HCT116 (cell line): ENCODE data around the gene MAL. TPM values are rescaled to one million over a fixed set of nuclear protein-coding genes. Genes with fewer than 3 reads are reported as not detected.

Experiments
- ATAC-seq: fragments of 200-7000 bp; cut with Tn5 transposase; 2 replicates; pipeline ENCODE4 v1.9.1; 2020; ENCODE audit warnings: mild to moderate bottlenecking, moderate library complexity
- BruUV-seq: library from RNA; stranded (reverse); fragments of 400-500 nt; replicated peaks from 2 replicates; lab custom pipeline; 2021; lab: Mats Ljungman, UMichigan
- CTCF ChIA-PET: fragments of 300-600 bp; sonication (Branson Sonifier 250); formaldehyde crosslinking; loops from one replicate; lab custom pipeline; 2021; ENCODE audit warnings: antibody characterized with exemption; lab: Charles Lee
- POLR2A ChIA-PET: fragments of 300-600, 350-600 bp; sonication (Branson Sonifier 250); formaldehyde crosslinking; loops from one replicate; lab custom pipeline; 2021; ENCODE audit warnings: antibody characterized with exemption; lab: Charles Lee
- RAD21 ChIA-PET, 2 experiments: fragments of 300-600 bp; sonication (Branson Sonifier 250); formaldehyde crosslinking; loops; one replicate each; lab custom pipeline; 2023; ENCODE audit warnings: low total read pairs in 2 of 2; ENCODE audit not compliant: uncharacterized antibody in 2 of 2, unreplicated experiment in 2 of 2, low non-redundant PET in 1 of 2; lab: Charles Lee
- DNase-seq: peaks from one replicate; pipeline ENCODE4 v3.0.0-alpha.2; 2010; ENCODE audit warnings: low read depth, low spot score
- H2AFZ ChIP-seq: fragments of 200-600 bp; shearing (Covaris generic), sonication (generic); 2 replicates; pipeline ENCODE4 v1.6.1; 2017; ENCODE audit warnings: low read depth, mixed run types, mixed read lengths, antibody characterized with exemption, low read length; ENCODE audit not compliant: poor library complexity, severe bottlenecking
- H3K27ac ChIP-seq: 2 replicates; pipeline ENCODE4 v1.5.1; 2012; ENCODE audit warnings: low read depth, low read length
- H3K27me3 ChIP-seq: fragments of 200-600 bp; sonication (generic); 2 replicates; pipeline ENCODE4 v1.6.1; 2016; ENCODE audit warnings: mixed run types, low read length, mixed read lengths; ENCODE audit not compliant: insufficient read depth
- H3K36me3 ChIP-seq, 2 experiments: fragments of 200-500 bp in 1 of 2; fragments of 200-600 bp in 1 of 2; sonication (Bioruptor generic) in 1 of 2; sonication (generic) in 1 of 2; 2 replicates each; pipeline versions ENCODE4 v1.5.1 to v1.6.1; 2014 to 2016; ENCODE audit warnings: low read length in 2 of 2, inconsistent platforms in 1 of 2, mixed read lengths in 1 of 2, mixed run types in 1 of 2; ENCODE audit not compliant: insufficient read depth in 2 of 2, control insufficient read depth in 1 of 2
- H3K4me1 ChIP-seq, 2 experiments: fragments of 200-600 bp in 1 of 2; sonication (generic) in 1 of 2; 2 replicates each; pipeline versions ENCODE4 v1.5.1 to v1.6.1; 2012 to 2017; ENCODE audit warnings: low read length in 2 of 2, inconsistent platforms in 1 of 2, mild to moderate bottlenecking in 1 of 2, mixed read lengths in 1 of 2, mixed run types in 1 of 2, moderate library complexity in 1 of 2; ENCODE audit not compliant: insufficient read depth in 2 of 2, control insufficient read depth in 1 of 2
- H3K4me2 ChIP-seq: fragments of 200-600 bp; sonication (generic); 2 replicates; pipeline ENCODE4 v1.6.1; 2017; ENCODE audit warnings: mixed run types, low read length, mixed read lengths
- H3K4me3 ChIP-seq, 2 experiments: fragments of 200-600 bp in 1 of 2; sonication (generic) in 1 of 2; replicated peaks in 1 of 2; 2 replicates each; pipeline ENCODE4 v1.5.1; 2011 to 2016; ENCODE audit warnings: low read length in 2 of 2, control low read depth in 1 of 2, low read depth in 1 of 2, mild to moderate bottlenecking in 1 of 2, mixed read lengths in 1 of 2, mixed run types in 1 of 2
- H3K79me2 ChIP-seq: fragments of 200-600 bp; sonication (generic); 2 replicates; pipeline ENCODE4 v1.6.1; 2017; ENCODE audit warnings: mild to moderate bottlenecking, mixed run types, low read length, moderate library complexity, mixed read lengths; ENCODE audit not compliant: insufficient read depth
- H3K9ac ChIP-seq: fragments of 200-600 bp; sonication (generic); 2 replicates; pipeline ENCODE4 v1.6.1; 2016; ENCODE audit warnings: low read length, mixed read lengths
- H3K9me2 ChIP-seq: fragments of 200-600 bp; sonication (generic), shearing (Covaris generic); 2 replicates; pipeline ENCODE4 v1.6.1; 2017; ENCODE audit warnings: mixed run types, mild to moderate bottlenecking, moderate library complexity; ENCODE audit not compliant: insufficient read depth
- H3K9me3 ChIP-seq, 2 experiments: fragments of 200-500 bp in 1 of 2; fragments of 200-600 bp in 1 of 2; sonication (Bioruptor generic) in 1 of 2; sonication (generic) in 1 of 2; 2 replicates each; pipeline ENCODE4 v1.6.1; 2014 to 2017; ENCODE audit warnings: low read length in 2 of 2, mixed read lengths in 2 of 2, inconsistent platforms in 1 of 2, low read depth in 1 of 2, mild to moderate bottlenecking in 1 of 2, mixed run types in 1 of 2, moderate library complexity in 1 of 2; ENCODE audit not compliant: control insufficient read depth in 1 of 2, insufficient read depth in 1 of 2
- H4K20me1 ChIP-seq: fragments of 200-600 bp; sonication (generic), shearing (Covaris generic); 2 replicates; pipeline ENCODE4 v1.6.1; 2017; ENCODE audit warnings: mixed run types, mild to moderate bottlenecking, moderate library complexity; ENCODE audit not compliant: insufficient read depth
- ATF3 ChIP-seq: IDR thresholded peaks from 2 replicates; pipeline ENCODE4 v1.6.1; 2012
- CEBPB ChIP-seq: IDR thresholded peaks from 2 replicates; pipeline ENCODE4 v1.6.1; 2012; ENCODE audit warnings: low read depth
- EGR1 ChIP-seq: IDR thresholded peaks from 2 replicates; pipeline ENCODE4 v1.6.1; 2012; ENCODE audit warnings: low read depth
- ELF1 ChIP-seq: IDR thresholded peaks from 2 replicates; pipeline ENCODE4 v1.6.1; 2012; ENCODE audit warnings: low read depth, borderline replicate concordance
- FOSL1 ChIP-seq: IDR thresholded peaks from 2 replicates; pipeline ENCODE4 v1.6.1; 2012; ENCODE audit warnings: low read depth
- POLR2A ChIP-seq: IDR thresholded peaks from 2 replicates; pipeline ENCODE4 v1.7.0; 2011; ENCODE audit warnings: borderline replicate concordance; ENCODE audit not compliant: insufficient read depth, insufficient read length; ENCODE audit errors: extremely low read depth
- REST ChIP-seq: IDR thresholded peaks from 2 replicates; pipeline ENCODE4 v1.6.1; 2012; ENCODE audit warnings: low read depth
- SRF ChIP-seq: IDR thresholded peaks from 2 replicates; pipeline ENCODE4 v1.6.1; 2012; ENCODE audit warnings: low read depth
- TCF7L2 ChIP-seq: IDR thresholded peaks from 2 replicates; pipeline ENCODE4 v1.7.0; 2011; ENCODE audit warnings: borderline replicate concordance, inconsistent platforms; ENCODE audit not compliant: insufficient read depth, insufficient read length; ENCODE audit errors: extremely low read depth
- ZBTB33 ChIP-seq: IDR thresholded peaks from 2 replicates; pipeline ENCODE4 v1.6.1; 2011; ENCODE audit warnings: mild to moderate bottlenecking, low read length, moderate library complexity; ENCODE audit not compliant: insufficient replicate concordance; ENCODE audit errors: extremely low read depth
- ZNF274 ChIP-seq: fragments of 200-500 bp; sonication (Bioruptor generic); IDR thresholded peaks from 2 replicates; pipeline ENCODE4 v1.6.1; 2014; ENCODE audit warnings: mild to moderate bottlenecking, low read depth, low read length, inconsistent platforms
- intact Hi-C: fragments of 100-400 bp; cut with micrococcal nuclease; formaldehyde crosslinking; loops from 2 replicates; pipeline ENCODE4 v1.10.0; 2022
- total RNA-seq: library from RNA; stranded (reverse); gene quantifications from one replicate; pipeline ENCODE4 v1.2.1, GENCODE V29; 2021; ENCODE audit not compliant: unreplicated experiment

MAL gene
- total RNA-seq, 1 experiment from 2014 or later = not detected

GRCh38 chr2:94987074-94988020 lies 38.2 kb upstream of the MAL start:
- Histone ChIP-seq H3K9ac (no peak overlapping the region), H3K27ac (no peak overlapping the region), H3K79me2 (no peaks in the 10 kb centered on the region), H3K9me3 (no peaks in the 10 kb centered on the region), H3K9me2 (no peaks in the 10 kb centered on the region), H2AFZ (no peak overlapping the region), H3K36me3 (no peaks in the 10 kb centered on the region), H3K27me3 (peaks cover 24% of the 10 kb centered on the region; the same call in 1 of the 2 replicates), H3K4me2 (no peak overlapping the region), H3K4me1 (no peaks in the 10 kb centered on the region), H3K4me3 (no peak overlapping the region), H4K20me1 (no peaks in the 10 kb centered on the region)
- TF ChIP-seq ATF3 (no peak), EGR1 (no peak)
- intact Hi-C loops = loop anchor here (2.0 kb wide), 1 partner anchor 129 kb away; no protein-coding TSS in a partner anchor
- ATAC-seq = no peak
- CTCF ChIA-PET = interaction anchor here (1.0 to 1.7 kb wide), 10 partner anchors 10 to 124 kb away, joined by 3 to 10 read pairs (median 5); no protein-coding TSS in a partner anchor
- POLR2A ChIA-PET = no interaction called here
- RAD21 ChIA-PET = interaction anchor here in 1 of 2 experiments (1.2 to 1.3 kb wide), 2 partner anchors 65 to 128 kb away, joined by 3 to 7 read pairs; no protein-coding TSS in a partner anchor
- BruUV-seq = no TSS peak
- DNase-seq = no peak

- H3K9ac ChIP-seq = no peak overlapping the region
- ChIA-PET CTCF (no interaction called here), POLR2A (no interaction called here), RAD21 (no interaction called here)
- no peaks in the 10 kb centered on the region for H3K9me2 ChIP-seq
- no peak for ATAC-seq
- intact Hi-C loops = no loop called here
- no peak overlapping the region for H3K4me3 ChIP-seq
- no peak overlapping the region for H3K27ac ChIP-seq
- no peaks in the 10 kb centered on the region for H3K4me1 ChIP-seq
- H3K27me3 ChIP-seq = peaks cover 18% of the 10 kb centered on the region; the same call in 1 of the 2 replicates
- H3K79me2 ChIP-seq = no peaks in the 10 kb centered on the region
- H3K9me3 ChIP-seq = no peaks in the 10 kb centered on the region
- no TSS peak for BruUV-seq
- no peaks in the 10 kb centered on the region for H4K20me1 ChIP-seq
- no peak overlapping the region for H3K4me2 ChIP-seq
- DNase-seq = no peak
- no peaks in the 10 kb centered on the region for H3K36me3 ChIP-seq
- H2AFZ ChIP-seq = no peak overlapping the region
- TF ChIP-seq POLR2A (no peak), ZNF274 (no peak), EGR1 (no peak), ELF1 (no peak), CEBPB (no peak), TCF7L2 (no peak), REST (no peak), ZBTB33 (no peak), FOSL1 (no peak), SRF (no peak)
These were observed 34.6 kb upstream of the MAL start for GRCh38 chr2:94990956-94991355.
